ENCODE data around the gene YPEL2. TPM values are rescaled to one million over a fixed set of nuclear protein-coding genes. Genes with fewer than 3 reads are reported as not detected.

The YPEL2 gene
- total RNA-seq, 4 donors from 2014 or later: 20.6 to 33.1 (median 26.9) TPM

DNA sequence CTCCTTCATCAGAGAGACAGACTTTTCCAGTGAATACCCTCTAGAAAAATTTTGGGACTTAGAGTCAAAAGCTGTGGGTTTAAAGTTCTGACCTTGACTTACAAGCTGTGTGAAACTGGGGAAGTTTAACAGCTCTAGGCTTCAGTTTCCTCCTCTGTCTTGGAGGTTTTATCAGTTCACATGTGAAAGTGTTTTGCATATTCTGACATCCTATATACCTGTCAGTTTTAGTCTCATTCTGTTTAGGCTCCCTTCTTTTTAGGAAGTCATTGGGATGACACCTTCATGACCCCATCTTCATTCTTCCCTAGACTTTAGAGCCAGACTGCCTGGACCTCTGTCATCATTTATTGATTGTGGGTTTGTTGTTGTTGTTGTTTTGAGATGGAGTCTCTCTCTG is 44.4 kb downstream of the YPEL2 start:
- no peak overlapping the region for H3K4me3 ChIP-seq (ENCODE audit: low read depth, poor library complexity, severe bottlenecking)
- intact Hi-C loops (cut with DNase I; ENCODE audit: low total_unique reads): no loop called here
- TF ChIP-seq, protein P1, sequence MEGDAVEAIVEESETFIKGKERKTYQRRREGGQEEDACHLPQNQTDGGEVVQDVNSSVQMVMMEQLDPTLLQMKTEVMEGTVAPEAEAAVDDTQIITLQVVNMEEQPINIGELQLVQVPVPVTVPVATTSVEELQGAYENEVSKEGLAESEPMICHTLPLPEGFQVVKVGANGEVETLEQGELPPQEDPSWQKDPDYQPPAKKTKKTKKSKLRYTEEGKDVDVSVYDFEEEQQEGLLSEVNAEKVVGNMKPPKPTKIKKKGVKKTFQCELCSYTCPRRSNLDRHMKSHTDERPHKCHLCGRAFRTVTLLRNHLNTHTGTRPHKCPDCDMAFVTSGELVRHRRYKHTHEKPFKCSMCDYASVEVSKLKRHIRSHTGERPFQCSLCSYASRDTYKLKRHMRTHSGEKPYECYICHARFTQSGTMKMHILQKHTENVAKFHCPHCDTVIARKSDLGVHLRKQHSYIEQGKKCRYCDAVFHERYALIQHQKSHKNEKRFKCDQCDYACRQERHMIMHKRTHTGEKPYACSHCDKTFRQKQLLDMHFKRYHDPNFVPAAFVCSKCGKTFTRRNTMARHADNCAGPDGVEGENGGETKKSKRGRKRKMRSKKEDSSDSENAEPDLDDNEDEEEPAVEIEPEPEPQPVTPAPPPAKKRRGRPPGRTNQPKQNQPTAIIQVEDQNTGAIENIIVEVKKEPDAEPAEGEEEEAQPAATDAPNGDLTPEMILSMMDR (IDR thresholded peaks at IDR 0.05): no peak
- no peak for TF ChIP-seq POLR2A (IDR thresholded peaks at IDR 0.05)
- DNase-seq (ENCODE audit: low spot score in 2 of 2): no peak

DNA sequence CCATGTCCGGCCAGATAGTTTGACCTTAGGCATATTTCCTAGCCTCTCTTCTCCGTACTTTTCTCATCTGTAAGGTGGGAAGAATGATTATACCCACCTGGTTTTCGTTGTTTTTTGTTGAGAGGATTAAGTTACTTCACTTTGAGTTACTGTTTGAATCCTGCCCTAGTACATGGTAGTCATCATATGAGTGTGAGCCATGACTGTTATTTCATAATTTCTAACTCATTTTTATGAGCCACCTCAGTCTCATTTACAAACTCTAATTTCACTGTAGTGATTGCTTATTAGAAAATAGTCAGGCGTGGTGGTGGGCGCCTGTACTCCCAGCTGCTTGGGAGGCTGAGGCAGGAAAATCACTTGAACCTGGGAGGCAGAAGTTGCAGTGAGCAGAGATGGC is 45.1 kb downstream of the YPEL2 start:
- TF ChIP-seq POLR2A (IDR thresholded peaks at IDR 0.05): no peak
- TF ChIP-seq, protein P1 (IDR thresholded peaks at IDR 0.05): no peak
- 94 to 95% methylated on average over 5 of the region's 5 CpGs for WGBS, 2 donors
- no peak overlapping the region for H3K4me3 ChIP-seq (ENCODE audit: low read depth, poor library complexity, severe bottlenecking)
- no peak for DNase-seq (ENCODE audit: low spot score in 2 of 2)
- intact Hi-C loops (cut with DNase I; ENCODE audit: low total_unique reads): no loop called here

DNA sequence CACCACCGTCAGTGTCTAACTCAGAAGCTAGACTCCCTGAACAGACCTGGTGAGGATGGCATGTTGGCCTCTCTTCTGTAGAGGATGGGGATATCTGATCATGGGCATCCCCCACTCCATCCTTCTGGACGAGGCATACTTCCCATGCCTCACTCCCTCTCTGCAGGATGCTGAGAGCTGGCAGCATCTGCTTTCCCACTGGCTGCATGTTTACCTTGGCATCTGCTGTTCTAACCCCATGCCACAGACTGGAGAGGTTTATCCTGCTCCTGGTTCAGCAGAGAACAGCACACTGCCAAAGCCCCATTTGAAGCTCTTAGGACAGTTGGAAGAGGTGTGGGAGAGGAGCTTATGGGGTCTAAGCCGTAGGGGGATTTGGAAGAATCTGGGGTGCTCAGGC is 46.0 kb downstream of the YPEL2 start:
- WGBS, 2 donors: 70 to 74% methylated on average over 3 of the region's 3 CpGs
- DNase-seq (ENCODE audit: low spot score in 2 of 2): no peak
- TF ChIP-seq POLR2A (IDR thresholded peaks at IDR 0.05): no peak
- TF ChIP-seq, protein P1 (IDR thresholded peaks at IDR 0.05): no peak
- intact Hi-C loops (cut with DNase I; ENCODE audit: low total_unique reads): no loop called here
- no peak overlapping the region for H3K4me3 ChIP-seq (ENCODE audit: low read depth, poor library complexity, severe bottlenecking)

DNA sequence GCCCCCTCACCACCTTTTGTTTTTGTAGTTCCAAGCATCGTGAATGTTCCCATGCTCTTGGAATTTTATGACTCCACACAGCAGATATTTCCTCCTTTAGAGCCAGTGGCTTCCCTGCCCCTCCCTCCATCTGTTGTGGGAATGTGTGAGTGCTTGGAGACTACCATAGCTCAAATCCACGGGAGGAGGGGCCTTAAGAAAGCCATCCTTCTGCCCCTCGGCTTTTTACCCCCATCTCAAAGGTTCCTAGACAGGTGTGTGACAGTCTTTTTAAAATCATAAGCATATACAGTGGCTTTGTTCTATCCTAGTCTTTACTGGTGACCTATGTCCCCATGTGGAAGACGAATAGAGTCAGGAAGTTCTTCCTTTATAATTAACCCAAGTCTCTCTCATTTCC is 47.2 kb downstream of the YPEL2 start:
- intact Hi-C loops (cut with DNase I; ENCODE audit: low total_unique reads): no loop called here

DNA sequence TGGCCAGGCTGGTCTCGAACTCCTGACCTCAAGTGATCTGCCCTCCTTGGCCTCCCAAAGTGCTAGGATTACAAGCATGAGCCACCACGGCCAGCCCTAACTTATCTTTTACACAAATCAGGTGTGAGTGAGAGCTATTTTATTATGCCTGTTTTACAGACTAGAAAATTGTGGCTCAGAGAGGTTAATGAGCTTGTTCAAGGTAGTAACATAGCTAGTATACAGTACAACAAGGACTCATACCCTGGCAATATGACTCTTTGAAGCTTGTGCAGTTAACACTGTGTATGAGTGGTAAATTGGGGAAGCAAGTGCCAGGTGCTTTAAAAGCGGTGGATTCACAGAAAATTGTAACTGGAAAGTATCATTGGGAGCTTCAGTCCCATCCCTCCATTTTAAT is 49.0 kb downstream of the YPEL2 start:
- WGBS, 2 donors: 83 to 97% methylated on average over 3 of the region's 3 CpGs
- TF ChIP-seq, protein P1 (IDR thresholded peaks at IDR 0.05): no peak
- TF ChIP-seq POLR2A (IDR thresholded peaks at IDR 0.05): no peak
- DNase-seq (ENCODE audit: low spot score in 2 of 2): no peak
- no peak overlapping the region for H3K4me3 ChIP-seq (ENCODE audit: low read depth, poor library complexity, severe bottlenecking)
- intact Hi-C loops (cut with DNase I; ENCODE audit: low total_unique reads): no loop called here

More for the DNA sequence above, 47.2 kb downstream of the YPEL2 start:
- H3K4me3 ChIP-seq (ENCODE audit: low read depth, poor library complexity, severe bottlenecking): no peak overlapping the region
- WGBS, 2 donors: 55 to 56% methylated on average over 4 of the region's 4 CpGs
- no peak for TF ChIP-seq POLR2A (IDR thresholded peaks at IDR 0.05)
- TF ChIP-seq, protein P1 (IDR thresholded peaks at IDR 0.05): no peak
- DNase-seq (ENCODE audit: low spot score in 2 of 2): no peak
